Left lung (tissue), 10 donors: ENCODE results near the gene TGFB3. TPM values are rescaled to one million over a fixed set of nuclear protein-coding genes. Genes with fewer than 3 reads are reported as not detected.

Experiments used
- ATAC-seq: fragments of 200-7000 bp; cut with Tn5 transposase; one replicate; pipeline ENCODE4 v1.9.1; 2020; ENCODE audit warnings: moderate library complexity
- DNase-seq, 4 donors: peaks; one replicate each; pipeline ENCODE4 v3.0.0-alpha.2; 2013 to 2020
- H3K27ac ChIP-seq, 2 donors: fragments of 200-600 bp; sonication (generic) in 1 of 2; one replicate each; pipeline versions ENCODE4 v1.5.0 to v1.8.0; 2020 to 2021
- H3K27me3 ChIP-seq, 2 donors: fragments of 200-600 bp; sonication (generic) in 1 of 2; one replicate each; pipeline versions ENCODE4 v1.5.0 to v1.8.0; 2020 to 2021
- H3K36me3 ChIP-seq, 2 donors: fragments of 200-600 bp; sonication (generic) in 1 of 2; one replicate each; pipeline versions ENCODE4 v1.5.0 to v1.8.0; 2020 to 2021
- H3K4me1 ChIP-seq, 2 donors: fragments of 200-600 bp; one replicate each; pipeline ENCODE4 v1.8.0; 2021
- H3K4me3 ChIP-seq, 2 donors: fragments of 200-600 bp; sonication (generic) in 1 of 2; one replicate each; pipeline versions ENCODE4 v1.5.0 to v1.8.0; 2020 to 2021; ENCODE audit warnings: mild to moderate bottlenecking in 1 of 2
- H3K9me3 ChIP-seq, 2 donors: fragments of 200-600 bp; sonication (generic) in 1 of 2; one replicate each; pipeline versions ENCODE4 v1.5.0 to v1.8.0; 2020 to 2021
- CTCF ChIP-seq, 2 donors: fragments of 200-600 bp; sonication (generic) in 1 of 2; IDR thresholded peaks; one replicate each; pipeline versions ENCODE4 v1.5.0 to v1.8.0; 2021; ENCODE audit warnings: antibody characterized with exemption in 2 of 2
- intact Hi-C, 2 donors: fragments of 100-400 bp; cut with DNase I; formaldehyde crosslinking; loops; one replicate each; pipeline versions ENCODE4 v1.11.2 to v1.14.2; 2022
- polyA plus RNA-seq, 6 donors: library from polyadenylated mRNA; unstranded; fragments of 120-200 nt; gene quantifications; one replicate each; pipeline ENCODE4 v1.2.1, GENCODE V29; 2013; ENCODE audit not compliant: insufficient read length in 6 of 6
- total RNA-seq, 2 donors: library from RNA; stranded (reverse); fragmentation: NEBNext Ultra II Directional; extraction: Animal tissue kit (Norgen Biotek cat#: 25700); gene quantifications; one replicate each; pipeline ENCODE4 v1.2.1, GENCODE V29; 2021
- donor health status: DM: no; HTN: yes; CAD: no.
- donor health status: DM: no; HTN: no; CAD: no.

The TGFB3 gene
- total and polyA plus RNA-seq, 8 donors: 34.5 to 202 (median 163) TPM

- Histone ChIP-seq H3K9me3 (no peaks in the 10 kb centered on the region), H3K27me3 (no peaks in the 10 kb centered on the region), H3K4me3 (no peak overlapping the region), H3K36me3 (peaks cover 0 to 42% of the 10 kb centered on the region in 2 donors), H3K27ac (no peak overlapping the region), H3K4me1 (no peaks in the 10 kb centered on the region)
- intact Hi-C loops: no loop called here
- DNase-seq: no peak
- TF ChIP-seq CTCF (IDR thresholded peaks at IDR 0.05): no peak
- no peak for ATAC-seq
Observed at GRCh38 chr14:75996488-75996887, 14.7 kb upstream of the TGFB3 start.

- no peak for TF ChIP-seq CTCF (IDR thresholded peaks at IDR 0.05)
- intact Hi-C loops: no loop called here
- peak; percentile 59 for ATAC-seq
- H3K4me1 ChIP-seq: no peaks in the 10 kb centered on the region
- peak overlapping the region; percentile 18 to 21 for H3K27ac ChIP-seq
- no peaks in the 10 kb centered on the region for H3K9me3 ChIP-seq
- peak in 3 of 4 donors; percentile 47 to 92 (median 86) for DNase-seq
- no peaks in the 10 kb centered on the region for H3K27me3 ChIP-seq
- H3K4me3 ChIP-seq: no peak overlapping the region
- H3K36me3 ChIP-seq: peaks cover 0 to 34% of the 10 kb centered on the region in 2 donors
Observed at GRCh38 chr14:75995372-75996041, 13.7 kb upstream of the TGFB3 start.

- intact Hi-C loops: no loop called here
- TF ChIP-seq CTCF (IDR thresholded peaks at IDR 0.05): no peak
- peaks cover 0 to 17% of the 10 kb centered on the region in 2 donors for H3K36me3 ChIP-seq
- DNase-seq: no peak
- H3K9me3 ChIP-seq: no peaks in the 10 kb centered on the region
- H3K4me1 ChIP-seq: peaks cover 0 to 12% of the 10 kb centered on the region in 2 donors
- H3K27me3 ChIP-seq: no peaks in the 10 kb centered on the region
- no peak overlapping the region for H3K4me3 ChIP-seq
- no peak for ATAC-seq
- no peak overlapping the region for H3K27ac ChIP-seq
Observed at GRCh38 chr14:75993567-75994041, 11.8 kb upstream of the TGFB3 start.

GRCh38 chr14:75991753-75992152, 10.0 kb upstream of the TGFB3 start:
- Histone ChIP-seq H3K36me3 (peaks cover 0 to 6% of the 10 kb centered on the region in 2 donors), H3K27ac (no peak overlapping the region), H3K9me3 (no peaks in the 10 kb centered on the region), H3K4me1 (peaks cover 2 to 24% of the 10 kb centered on the region in 2 donors), H3K27me3 (no peaks in the 10 kb centered on the region), H3K4me3 (no peak overlapping the region)
- TF ChIP-seq CTCF (IDR thresholded peaks at IDR 0.05): no peak
- ATAC-seq: no peak
- no peak for DNase-seq
- intact Hi-C loops: no loop called here

GRCh38 chr14:75990297-75990696, 8.5 kb upstream of the TGFB3 start:
- no peak overlapping the region for H3K27ac ChIP-seq

More at GRCh38 chr14:75990297-75990696, 8.5 kb upstream of the TGFB3 start:
- intact Hi-C loops: no loop called here
- Histone ChIP-seq H3K36me3 (no peaks in the 10 kb centered on the region), H3K4me1 (peaks cover 9 to 35% of the 10 kb centered on the region in 2 donors), H3K27me3 (no peaks in the 10 kb centered on the region), H3K9me3 (no peaks in the 10 kb centered on the region), H3K4me3 (no peak overlapping the region)
- no peak for TF ChIP-seq CTCF (IDR thresholded peaks at IDR 0.05)
- ATAC-seq (no peak), DNase-seq (no peak)
